PC-3 (cell line): ENCODE data around the gene F12. TPM values are rescaled to one million over a fixed set of nuclear protein-coding genes. Genes with fewer than 3 reads are reported as not detected.

Experiments used
- ATAC-seq: fragments of 200-7000 bp; cut with Tn5 transposase; 2 replicates; pipeline ENCODE4 v1.9.1; 2020; ENCODE audit warnings: mild to moderate bottlenecking, moderate library complexity
- BruUV-seq: library from RNA; stranded (reverse); fragments of 400-500 nt; replicated peaks from 2 replicates; lab custom pipeline; 2021; lab: Mats Ljungman, UMichigan
- CTCF ChIA-PET: fragments of 300-600 bp; sonication (Branson Sonifier 250); formaldehyde crosslinking; loops from one replicate; lab custom pipeline; 2022; ENCODE audit warnings: antibody characterized with exemption; lab: Charles Lee
- POLR2A ChIA-PET: fragments of 300-600 bp; sonication (Branson Sonifier 250); formaldehyde crosslinking; loops from one replicate; lab custom pipeline; 2022; ENCODE audit warnings: antibody characterized with exemption; ENCODE audit not compliant: unreplicated experiment; lab: Charles Lee
- DNase-seq: peaks from one replicate; pipeline ENCODE4 v3.0.0-alpha.2; 2015
- H2AFZ ChIP-seq: fragments of 300-600 bp; sonication (generic); 2 replicates; pipeline ENCODE4 v1.6.0; 2016; ENCODE audit warnings: antibody characterized with exemption, low read length
- H3F3A ChIP-seq: fragments of 300-600 bp; sonication (generic); one replicate; pipeline ENCODE4 v1.6.0; 2017; ENCODE audit warnings: antibody characterized with exemption, low read length, control low read depth, mild to moderate bottlenecking; ENCODE audit not compliant: unreplicated experiment
- H3K27ac ChIP-seq: fragments of 300-600 bp; sonication (generic); 2 replicates; pipeline ENCODE4 v1.5.1; 2016; ENCODE audit warnings: mild to moderate bottlenecking, low read length
- H3K27me3 ChIP-seq: fragments of 300-600 bp; sonication (generic); 2 replicates; pipeline ENCODE4 v1.6.1; 2016; ENCODE audit warnings: low read length, mixed read lengths
- H3K36me3 ChIP-seq: fragments of 300-600 bp; sonication (generic); 2 replicates; pipeline ENCODE4 v1.6.1; 2016; ENCODE audit warnings: low read depth, mixed run types, low read length, mixed read lengths
- H3K4me1 ChIP-seq: fragments of 300-600 bp; sonication (generic); 2 replicates; pipeline ENCODE4 v1.5.1; 2016; ENCODE audit warnings: low read length; ENCODE audit not compliant: insufficient read depth
- H3K4me2 ChIP-seq: fragments of 300-600 bp; sonication (generic); 2 replicates; pipeline ENCODE4 v1.6.0; 2016; ENCODE audit warnings: low read length
- H3K4me3 ChIP-seq: fragments of 300-600 bp; sonication (generic); 2 replicates; pipeline ENCODE4 v1.5.1; 2016; ENCODE audit warnings: mild to moderate bottlenecking, low read length, mixed read lengths
- H3K79me2 ChIP-seq: fragments of 300-600 bp; sonication (generic); 2 replicates; pipeline ENCODE4 v1.6.1; 2017; ENCODE audit warnings: low read length, mixed read lengths
- H3K9ac ChIP-seq: fragments of 300-600 bp; sonication (generic); 2 replicates; pipeline ENCODE4 v1.6.0; 2016; ENCODE audit warnings: mild to moderate bottlenecking, low read length
- H3K9me2 ChIP-seq: fragments of 300-600 bp; sonication (generic); replicated peaks from 2 replicates; pipeline ENCODE4 v1.6.1; 2016; ENCODE audit warnings: mixed run types, low read length, mixed read lengths
- H3K9me3 ChIP-seq: fragments of 300-600 bp; sonication (generic); 2 replicates; pipeline ENCODE4 v1.6.1; 2016; ENCODE audit warnings: low read length, mixed read lengths
- H4K20me1 ChIP-seq: fragments of 300-600 bp; sonication (generic); 2 replicates; pipeline ENCODE4 v1.6.1; 2016; ENCODE audit warnings: low read length, mixed read lengths
- CTCF ChIP-seq: fragments of 300-600 bp; sonication (generic); conservative IDR thresholded peaks from 2 replicates; pipeline ENCODE4 v1.5.1; 2017; ENCODE audit warnings: antibody characterized with exemption, low read depth, mild to moderate bottlenecking, low read length
- EZH2 ChIP-seq: fragments of 300-600 bp; sonication (generic); IDR thresholded peaks from one replicate; pipeline ENCODE4 v1.6.1; 2017; ENCODE audit warnings: antibody characterized with exemption, mild to moderate bottlenecking, low read length; ENCODE audit not compliant: unreplicated experiment
- EZH2phosphoT487 ChIP-seq: fragments of 300-600 bp; sonication (generic); IDR thresholded peaks from 2 replicates; pipeline ENCODE4 v1.6.1; 2018; ENCODE audit warnings: mild to moderate bottlenecking, antibody characterized with exemption, low read length, borderline replicate concordance
- intact Hi-C: fragments of 100-400 bp; cut with micrococcal nuclease; formaldehyde crosslinking; loops from 2 replicates; pipeline ENCODE4 v1.9.0; 2023
- total RNA-seq: library from RNA; depleted of rRNA; stranded (reverse); fragments of >200 nt; gene quantifications from 2 replicates; pipeline ENCODE4 v1.2.3, GENCODE V29; 2014

The F12 gene
- total RNA-seq, 1 experiment from 2014 or later, result 36.8 TPM

- DNase-seq (peak; percentile 82), ATAC-seq (peak; percentile 45)
- no peaks in the 10 kb centered on the region for H3K27me3 ChIP-seq
- peak overlapping the region; percentile 99 for H3K4me2 ChIP-seq
- no peaks in the 10 kb centered on the region for H3K9me3 ChIP-seq
- no peaks in the 10 kb centered on the region for H3K79me2 ChIP-seq
- H4K20me1 ChIP-seq, result peaks cover 14% of the 10 kb centered on the region; the same call in 1 of the 2 replicates
- POLR2A ChIA-PET, result interaction anchor here (1.1 kb wide), 1 partner anchor 42 kb away, joined by 3 read pairs; the partner anchor contains the start of gene PDLIM7
- peak; percentile 68 for TF ChIP-seq CTCF
- 0 out of 2 replicates have a peak, but pooled peaks have one; percentile 12 for TF ChIP-seq EZH2phosphoT487
- TF ChIP-seq EZH2, result no peak
- H3K9me2 ChIP-seq, result no peaks in the 10 kb centered on the region
- BruUV-seq, result no TSS peak
- CTCF ChIA-PET, result interaction anchor here (0.6 to 3.4 kb wide), 11 partner anchors 9 to 919 kb away, joined by 3 to 36 read pairs (median 5); partner anchors contain the start of gene PDLIM7
- peak overlapping the region; percentile 92 for H2AFZ ChIP-seq
- intact Hi-C loops, result loop anchor here (1.0 to 2.0 kb wide), 4 partner anchors 28 to 146 kb away; partner anchors contain the start of gene GRK6
- H3K4me3 ChIP-seq, result peak overlapping the region; percentile 88
- peaks cover 16% of the 10 kb centered on the region; the same call in 1 of the 2 replicates for H3K4me1 ChIP-seq
- H3F3A ChIP-seq, result peaks cover 8% of the 10 kb centered on the region
- peaks cover 5% of the 10 kb centered on the region for H3K36me3 ChIP-seq
- H3K9ac ChIP-seq, result peak overlapping the region; percentile 80
- H3K27ac ChIP-seq, result peak overlapping the region; percentile 60
Observed at GRCh38 chr5:177455036-177455660, 45.8 kb upstream of the F12 start.

- Histone ChIP-seq H3K9me2 (no peaks in the 10 kb centered on the region), H3K9ac (peak overlapping the region; percentile 80), H3K4me3 (peak overlapping the region; percentile 88), H3K4me1 (peaks cover 16% of the 10 kb centered on the region; the same call in 1 of the 2 replicates), H3K27me3 (no peaks in the 10 kb centered on the region), H3K79me2 (peaks cover 6% of the 10 kb centered on the region; the same call in 1 of the 2 replicates), H3K9me3 (no peaks in the 10 kb centered on the region), H3K4me2 (peak overlapping the region; percentile 99), H3F3A (peaks cover 8% of the 10 kb centered on the region), H4K20me1 (peaks cover 14% of the 10 kb centered on the region; the same call in 1 of the 2 replicates), H2AFZ (peak overlapping the region; percentile 92), H3K36me3 (peaks cover 5% of the 10 kb centered on the region), H3K27ac (peak overlapping the region; percentile 60)
- no TSS peak for BruUV-seq
- ATAC-seq (peak; percentile 48), DNase-seq (peak; percentile 94)
- POLR2A ChIA-PET, result interaction anchor here (0.5 to 1.1 kb wide), 3 partner anchors 43 to 52 kb away, joined by 3 to 4 read pairs (median 3); partner anchors contain the start of gene PDLIM7
- CTCF ChIA-PET, result interaction anchor here (0.6 to 3.4 kb wide), 9 partner anchors 10 to 919 kb away, joined by 3 to 36 read pairs (median 5); partner anchors contain the start of gene PDLIM7
- 0 out of 2 replicates have a peak, but pooled peaks have one; percentile 5 for TF ChIP-seq EZH2phosphoT487
- peak; percentile 83 for TF ChIP-seq CTCF
- no peak for TF ChIP-seq EZH2
- intact Hi-C loops, result loop anchor here (1.0 to 2.0 kb wide), 6 partner anchors 28 to 146 kb away; partner anchors contain the start of gene GRK6
Observed at GRCh38 chr5:177454397-177455035, 45.2 kb upstream of the F12 start.
